ENCODE data around the gene CPZ.
"Not testable (repeated sequence)": the region's sequence is repeated elsewhere in the genome, so short reads cannot be mapped to it uniquely, and the experiment has no call there.

The CPZ gene

GRCh38 chr4:8618961-8619720 lies 26.6 kb downstream of the CPZ start:
- no peak for TF ChIP-seq CTCF (IDR thresholded peaks at IDR 0.05; ENCODE audit: extremely low read depth, missing control alignments)
- DNase-seq (ENCODE audit: low spot score), result no peak

GRCh38 chr4:8621135-8621534 lies 28.6 kb downstream of the CPZ start:
- not testable (repeated sequence) for DNase-seq (ENCODE audit: low spot score)

GRCh38 chr4:8624601-8625272 lies 32.2 kb downstream of the CPZ start:
- not testable (repeated sequence) for DNase-seq (ENCODE audit: low spot score)

GRCh38 chr4:8630240-8630905 lies 37.8 kb downstream of the CPZ start:
- DNase-seq (ENCODE audit: low spot score), result not testable (repeated sequence)

- not testable (repeated sequence) for DNase-seq (ENCODE audit: low spot score)
Measured at GRCh38 chr4:8631896-8632295, 39.3 kb downstream of the CPZ start.

GRCh38 chr4:8634773-8635172 lies 42.2 kb downstream of the CPZ start:
- DNase-seq (ENCODE audit: low spot score), result not testable (repeated sequence)

GRCh38 chr4:8635897-8636554 lies 43.5 kb downstream of the CPZ start:
- not testable (repeated sequence) for DNase-seq (ENCODE audit: low spot score)

GRCh38 chr4:8637456-8637984 lies 45.0 kb downstream of the CPZ start:
- DNase-seq (ENCODE audit: low spot score), result no peak
- no peak for TF ChIP-seq CTCF (IDR thresholded peaks at IDR 0.05; ENCODE audit: extremely low read depth, missing control alignments)

GRCh38 chr4:8639021-8639420 lies 46.5 kb downstream of the CPZ start:
- TF ChIP-seq CTCF (IDR thresholded peaks at IDR 0.05; ENCODE audit: extremely low read depth, missing control alignments), result no peak
- DNase-seq (ENCODE audit: low spot score), result no peak

- no peak for TF ChIP-seq CTCF (IDR thresholded peaks at IDR 0.05; ENCODE audit: extremely low read depth, missing control alignments)
- no peak for DNase-seq (ENCODE audit: low spot score)
Measured at GRCh38 chr4:8639777-8640720, 47.5 kb downstream of the CPZ start.
